Measurements from ENCODE around the gene PMFBP1. TPM values are rescaled to one million over a fixed set of nuclear protein-coding genes. Genes with fewer than 3 reads are reported as not detected.

The PMFBP1 gene
- total RNA-seq, 1 experiment from 2014 or later = 5.6 TPM

DNA sequence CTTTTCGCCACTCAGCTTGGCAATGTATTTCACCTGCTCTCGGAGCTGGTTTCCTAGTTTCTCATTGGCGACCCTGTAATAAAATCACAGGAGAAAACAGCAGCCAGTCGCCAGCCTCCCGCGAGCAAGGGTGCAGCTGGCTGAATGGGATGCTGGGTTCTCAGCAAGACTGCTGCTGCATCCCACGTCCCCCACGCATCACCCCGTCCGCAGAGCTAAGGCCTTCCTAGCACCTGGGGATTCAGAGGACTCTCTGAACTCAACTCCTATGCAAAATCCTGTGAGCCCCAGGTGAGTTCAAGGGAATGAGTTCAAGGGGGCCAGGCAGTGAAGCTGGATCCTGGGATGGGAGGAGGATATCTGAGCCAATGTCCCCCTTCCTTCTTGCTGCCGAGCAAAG, 49.0 kb downstream of the PMFBP1 start:
- H3K36me3 ChIP-seq (ENCODE audit: control insufficient read depth in 1 of 2, insufficient read depth in 2 of 2, low read length in 2 of 2) = no peaks in the 10 kb centered on the region
- ChIA-PET POLR2A (no interaction called here), RAD21 (ENCODE audit: low non-redundant PET in 1 of 2, low total read pairs in 2 of 2, uncharacterized antibody in 2 of 2, unreplicated experiment in 2 of 2) (no interaction called here), CTCF (no interaction called here)
- H3K4me3 ChIP-seq (replicated peaks in 1 of 2; ENCODE audit: low read depth in 1 of 2, low read length in 2 of 2) = no peak overlapping the region
- H3K9me2 ChIP-seq (ENCODE audit: insufficient read depth) = no peaks in the 10 kb centered on the region
- TF ChIP-seq CBX3 (IDR thresholded peaks at IDR 0.05; ENCODE audit: low read depth) = no peak
- no peak for TF ChIP-seq ZFX (IDR thresholded peaks at IDR 0.05)
- TF ChIP-seq JUND (IDR thresholded peaks at IDR 0.05) = no peak
- TF ChIP-seq, protein P1, sequence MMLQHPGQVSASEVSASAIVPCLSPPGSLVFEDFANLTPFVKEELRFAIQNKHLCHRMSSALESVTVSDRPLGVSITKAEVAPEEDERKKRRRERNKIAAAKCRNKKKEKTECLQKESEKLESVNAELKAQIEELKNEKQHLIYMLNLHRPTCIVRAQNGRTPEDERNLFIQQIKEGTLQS (IDR thresholded peaks at IDR 0.05) = no peak
- TF ChIP-seq EZH2phosphoT487 (IDR thresholded peaks at IDR 0.05; ENCODE audit: borderline replicate concordance) = no peak
- TF ChIP-seq POLR2A (IDR thresholded peaks at IDR 0.05; ENCODE audit: borderline replicate concordance, extremely low read depth, insufficient read depth, insufficient read length) = no peak
- TF ChIP-seq SRF (IDR thresholded peaks at IDR 0.05; ENCODE audit: low read depth) = no peak
- no peak for TF ChIP-seq FOSL1 (IDR thresholded peaks at IDR 0.05; ENCODE audit: low read depth)
- TF ChIP-seq SP1 (IDR thresholded peaks at IDR 0.05; ENCODE audit: low read depth) = no peak
- no peak for TF ChIP-seq EGR1 (IDR thresholded peaks at IDR 0.05; ENCODE audit: low read depth)
- TF ChIP-seq TCF7L2 (IDR thresholded peaks at IDR 0.05; ENCODE audit: borderline replicate concordance, extremely low read depth, insufficient read depth, insufficient read length) = no peak
- no peak for TF ChIP-seq ZNF274 (IDR thresholded peaks at IDR 0.05; ENCODE audit: low read depth, low read length)
- TF ChIP-seq CEBPB (IDR thresholded peaks at IDR 0.05; ENCODE audit: low read depth) = no peak
- TF ChIP-seq POLR2AphosphoS5 (IDR thresholded peaks at IDR 0.05; ENCODE audit: low read depth, low read length) = no peak
- TF ChIP-seq, protein P2, sequence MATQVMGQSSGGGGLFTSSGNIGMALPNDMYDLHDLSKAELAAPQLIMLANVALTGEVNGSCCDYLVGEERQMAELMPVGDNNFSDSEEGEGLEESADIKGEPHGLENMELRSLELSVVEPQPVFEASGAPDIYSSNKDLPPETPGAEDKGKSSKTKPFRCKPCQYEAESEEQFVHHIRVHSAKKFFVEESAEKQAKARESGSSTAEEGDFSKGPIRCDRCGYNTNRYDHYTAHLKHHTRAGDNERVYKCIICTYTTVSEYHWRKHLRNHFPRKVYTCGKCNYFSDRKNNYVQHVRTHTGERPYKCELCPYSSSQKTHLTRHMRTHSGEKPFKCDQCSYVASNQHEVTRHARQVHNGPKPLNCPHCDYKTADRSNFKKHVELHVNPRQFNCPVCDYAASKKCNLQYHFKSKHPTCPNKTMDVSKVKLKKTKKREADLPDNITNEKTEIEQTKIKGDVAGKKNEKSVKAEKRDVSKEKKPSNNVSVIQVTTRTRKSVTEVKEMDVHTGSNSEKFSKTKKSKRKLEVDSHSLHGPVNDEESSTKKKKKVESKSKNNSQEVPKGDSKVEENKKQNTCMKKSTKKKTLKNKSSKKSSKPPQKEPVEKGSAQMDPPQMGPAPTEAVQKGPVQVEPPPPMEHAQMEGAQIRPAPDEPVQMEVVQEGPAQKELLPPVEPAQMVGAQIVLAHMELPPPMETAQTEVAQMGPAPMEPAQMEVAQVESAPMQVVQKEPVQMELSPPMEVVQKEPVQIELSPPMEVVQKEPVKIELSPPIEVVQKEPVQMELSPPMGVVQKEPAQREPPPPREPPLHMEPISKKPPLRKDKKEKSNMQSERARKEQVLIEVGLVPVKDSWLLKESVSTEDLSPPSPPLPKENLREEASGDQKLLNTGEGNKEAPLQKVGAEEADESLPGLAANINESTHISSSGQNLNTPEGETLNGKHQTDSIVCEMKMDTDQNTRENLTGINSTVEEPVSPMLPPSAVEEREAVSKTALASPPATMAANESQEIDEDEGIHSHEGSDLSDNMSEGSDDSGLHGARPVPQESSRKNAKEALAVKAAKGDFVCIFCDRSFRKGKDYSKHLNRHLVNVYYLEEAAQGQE (IDR thresholded peaks at IDR 0.05; ENCODE audit: low read depth) = no peak
- TF ChIP-seq, protein P3, sequence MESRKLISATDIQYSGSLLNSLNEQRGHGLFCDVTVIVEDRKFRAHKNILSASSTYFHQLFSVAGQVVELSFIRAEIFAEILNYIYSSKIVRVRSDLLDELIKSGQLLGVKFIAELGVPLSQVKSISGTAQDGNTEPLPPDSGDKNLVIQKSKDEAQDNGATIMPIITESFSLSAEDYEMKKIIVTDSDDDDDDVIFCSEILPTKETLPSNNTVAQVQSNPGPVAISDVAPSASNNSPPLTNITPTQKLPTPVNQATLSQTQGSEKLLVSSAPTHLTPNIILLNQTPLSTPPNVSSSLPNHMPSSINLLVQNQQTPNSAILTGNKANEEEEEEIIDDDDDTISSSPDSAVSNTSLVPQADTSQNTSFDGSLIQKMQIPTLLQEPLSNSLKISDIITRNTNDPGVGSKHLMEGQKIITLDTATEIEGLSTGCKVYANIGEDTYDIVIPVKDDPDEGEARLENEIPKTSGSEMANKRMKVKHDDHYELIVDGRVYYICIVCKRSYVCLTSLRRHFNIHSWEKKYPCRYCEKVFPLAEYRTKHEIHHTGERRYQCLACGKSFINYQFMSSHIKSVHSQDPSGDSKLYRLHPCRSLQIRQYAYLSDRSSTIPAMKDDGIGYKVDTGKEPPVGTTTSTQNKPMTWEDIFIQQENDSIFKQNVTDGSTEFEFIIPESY (IDR thresholded peaks at IDR 0.05; ENCODE audit: extremely low read depth, insufficient replicate concordance, low read length) = no peak
- TF ChIP-seq, protein P4, sequence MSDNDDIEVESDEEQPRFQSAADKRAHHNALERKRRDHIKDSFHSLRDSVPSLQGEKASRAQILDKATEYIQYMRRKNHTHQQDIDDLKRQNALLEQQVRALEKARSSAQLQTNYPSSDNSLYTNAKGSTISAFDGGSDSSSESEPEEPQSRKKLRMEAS (IDR thresholded peaks at IDR 0.05) = no peak
- TF ChIP-seq YY1 (IDR thresholded peaks at IDR 0.05; ENCODE audit: extremely low read depth, insufficient replicate concordance, low read depth, low read length) = no peak
- TF ChIP-seq, protein P5, sequence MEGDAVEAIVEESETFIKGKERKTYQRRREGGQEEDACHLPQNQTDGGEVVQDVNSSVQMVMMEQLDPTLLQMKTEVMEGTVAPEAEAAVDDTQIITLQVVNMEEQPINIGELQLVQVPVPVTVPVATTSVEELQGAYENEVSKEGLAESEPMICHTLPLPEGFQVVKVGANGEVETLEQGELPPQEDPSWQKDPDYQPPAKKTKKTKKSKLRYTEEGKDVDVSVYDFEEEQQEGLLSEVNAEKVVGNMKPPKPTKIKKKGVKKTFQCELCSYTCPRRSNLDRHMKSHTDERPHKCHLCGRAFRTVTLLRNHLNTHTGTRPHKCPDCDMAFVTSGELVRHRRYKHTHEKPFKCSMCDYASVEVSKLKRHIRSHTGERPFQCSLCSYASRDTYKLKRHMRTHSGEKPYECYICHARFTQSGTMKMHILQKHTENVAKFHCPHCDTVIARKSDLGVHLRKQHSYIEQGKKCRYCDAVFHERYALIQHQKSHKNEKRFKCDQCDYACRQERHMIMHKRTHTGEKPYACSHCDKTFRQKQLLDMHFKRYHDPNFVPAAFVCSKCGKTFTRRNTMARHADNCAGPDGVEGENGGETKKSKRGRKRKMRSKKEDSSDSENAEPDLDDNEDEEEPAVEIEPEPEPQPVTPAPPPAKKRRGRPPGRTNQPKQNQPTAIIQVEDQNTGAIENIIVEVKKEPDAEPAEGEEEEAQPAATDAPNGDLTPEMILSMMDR (IDR thresholded peaks at IDR 0.05 in 2 of 3, conservative IDR thresholded peaks at IDR 0.05 in 1 of 3; ENCODE audit: borderline replicate concordance in 1 of 3, insufficient read depth in 1 of 3, low read depth in 2 of 3, low read length in 2 of 3) = no peak
- no peak for TF ChIP-seq EZH2 (IDR thresholded peaks at IDR 0.05)
- H3K27me3 ChIP-seq (ENCODE audit: insufficient read depth, low read length) = no peaks in the 10 kb centered on the region
- ATAC-seq (no peak), DNase-seq (ENCODE audit: low read depth, low spot score) (no peak)
- no peaks in the 10 kb centered on the region for H3K4me1 ChIP-seq (ENCODE audit: control insufficient read depth in 1 of 2, insufficient read depth in 2 of 2, low read length in 2 of 2)
- H2AFZ ChIP-seq (ENCODE audit: low read depth, low read length, poor library complexity, severe bottlenecking) = no peak overlapping the region
- no peak overlapping the region for H3K4me2 ChIP-seq (ENCODE audit: low read length)
- intact Hi-C loops (cut with micrococcal nuclease) = loop anchor here (2.0 kb wide), 1 partner anchor 350 kb away; no protein-coding TSS in a partner anchor
- no peaks in the 10 kb centered on the region for H3K9me3 ChIP-seq (ENCODE audit: control insufficient read depth in 1 of 2, insufficient read depth in 1 of 2, low read depth in 1 of 2, low read length in 2 of 2)
- H3K79me2 ChIP-seq (ENCODE audit: insufficient read depth, low read length) = no peaks in the 10 kb centered on the region
- H3K27ac ChIP-seq (ENCODE audit: low read depth, low read length) = no peak overlapping the region
- H3K9ac ChIP-seq (ENCODE audit: low read length) = no peak overlapping the region
- no peaks in the 10 kb centered on the region for H4K20me1 ChIP-seq (ENCODE audit: insufficient read depth)
- BruUV-seq (replicated peaks) = no TSS peak

Data from HCT116 (cell line).